Measurements from ENCODE around the gene CLN6. TPM values are rescaled to one million over a fixed set of nuclear protein-coding genes. Genes with fewer than 3 reads are reported as not detected.

CLN6 gene
- total and polyA plus RNA-seq, 12 donors: 9.2 to 36.6 (median 25.8) TPM

DNA sequence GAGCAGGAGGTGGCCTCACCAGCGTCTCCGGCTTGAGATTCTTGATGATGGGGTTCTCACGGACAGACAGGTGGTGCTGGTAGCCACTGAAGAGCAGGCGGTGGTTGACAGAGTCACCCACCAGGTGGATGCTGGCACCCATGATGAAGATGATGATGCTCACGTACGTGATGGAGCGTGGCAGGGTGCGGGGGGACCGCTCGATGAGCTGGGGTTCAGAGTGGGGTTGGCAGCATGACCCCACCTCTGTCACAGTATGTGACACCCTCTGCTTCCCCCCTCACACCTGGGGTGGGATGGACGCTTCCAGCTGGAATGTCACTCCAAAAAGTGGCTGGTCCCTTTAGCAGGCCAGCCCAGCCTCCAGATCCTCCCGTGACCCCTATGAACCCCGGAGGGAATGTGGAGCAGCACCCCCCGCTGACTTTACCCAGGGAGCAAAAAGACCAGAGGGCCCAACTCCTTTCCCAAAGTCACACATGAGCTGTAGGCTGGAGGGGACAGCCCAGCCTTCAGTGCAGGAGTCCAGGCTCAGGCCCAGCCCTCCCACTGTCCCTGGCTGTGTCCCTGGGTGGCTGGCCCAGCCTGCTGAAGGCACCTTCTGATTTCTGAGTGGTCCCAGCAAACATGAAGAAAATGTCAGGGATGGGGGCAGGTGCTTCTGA, 17.7 kb downstream of the CLN6 start:
- intact Hi-C loops (cut with DNase I): no loop called here
- peak in 4 of 7 donors; percentile 11 to 48 (median 18) for DNase-seq
- no peaks in the 10 kb centered on the region for H3K36me3 ChIP-seq (replicated peaks in 1 of 2)
- no peak overlapping the region for H3K27ac ChIP-seq
- whole genome bisulfite sequencing, 4 donors: 92 to 100% (median 94%) methylated on average over 3 to 14 of the region's 14 CpGs
- H3K27me3 ChIP-seq: no peaks in the 10 kb centered on the region
- H3K9me3 ChIP-seq (replicated peaks in 1 of 3): no peaks in the 10 kb centered on the region
- no peaks in the 10 kb centered on the region for H3K4me1 ChIP-seq (replicated peaks in 1 of 2)
- no peak overlapping the region for H3K4me3 ChIP-seq
- TF ChIP-seq POLR2A (IDR thresholded peaks at IDR 0.05): no peak

DNA sequence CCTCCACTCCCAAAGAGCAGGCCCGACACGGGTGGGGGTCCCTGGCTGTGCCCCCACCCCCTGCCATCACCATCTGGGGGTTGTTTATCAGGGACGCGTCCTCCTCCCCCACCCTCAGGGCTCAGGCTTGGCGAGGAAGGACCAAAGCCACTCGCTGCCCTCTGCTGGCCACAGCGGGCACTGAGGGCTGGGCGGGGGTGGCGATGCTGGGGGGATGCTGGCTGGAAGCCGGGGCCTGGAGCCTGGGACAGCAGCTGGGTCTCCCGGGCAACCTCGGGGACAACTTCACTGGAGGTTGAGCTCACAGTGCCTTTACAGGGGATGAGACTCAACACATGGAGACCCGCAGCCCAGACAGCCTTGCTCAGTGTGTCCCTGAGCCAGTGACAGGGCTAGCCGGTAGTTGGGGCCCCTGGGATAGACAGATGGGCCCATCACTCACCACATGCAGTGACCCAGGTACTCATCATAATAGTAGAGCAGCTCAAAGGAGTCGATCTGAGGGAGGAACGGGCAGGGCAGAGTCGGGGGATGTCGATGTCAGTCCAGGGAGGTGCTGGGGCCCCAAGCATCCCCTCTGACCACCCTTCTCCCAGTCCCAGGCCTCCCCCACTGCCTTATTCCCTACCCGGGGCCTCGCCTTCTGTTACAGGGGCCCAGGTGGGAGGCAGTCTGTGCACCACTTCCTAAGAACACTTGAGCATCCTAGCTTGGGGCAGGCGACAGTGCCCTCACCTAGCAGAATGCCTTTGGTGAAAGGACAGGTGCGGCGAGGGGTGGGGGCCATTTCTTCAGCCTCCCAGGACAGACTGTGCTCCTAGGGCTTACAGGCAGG, 18.5 kb downstream of the CLN6 start:
- no peaks in the 10 kb centered on the region for H3K36me3 ChIP-seq (replicated peaks in 1 of 2)
- no peak overlapping the region for H3K27ac ChIP-seq
- intact Hi-C loops (cut with DNase I): no loop called here
- no peaks in the 10 kb centered on the region for H3K9me3 ChIP-seq (replicated peaks in 1 of 3)
- DNase-seq: peak; percentile 58 to 79 (median 69)
- 36 to 73% (median 40%) methylated on average over 3 to 23 of the region's 23 CpGs for WGBS, 4 donors
- no peaks in the 10 kb centered on the region for H3K27me3 ChIP-seq
- TF ChIP-seq, protein P1, sequence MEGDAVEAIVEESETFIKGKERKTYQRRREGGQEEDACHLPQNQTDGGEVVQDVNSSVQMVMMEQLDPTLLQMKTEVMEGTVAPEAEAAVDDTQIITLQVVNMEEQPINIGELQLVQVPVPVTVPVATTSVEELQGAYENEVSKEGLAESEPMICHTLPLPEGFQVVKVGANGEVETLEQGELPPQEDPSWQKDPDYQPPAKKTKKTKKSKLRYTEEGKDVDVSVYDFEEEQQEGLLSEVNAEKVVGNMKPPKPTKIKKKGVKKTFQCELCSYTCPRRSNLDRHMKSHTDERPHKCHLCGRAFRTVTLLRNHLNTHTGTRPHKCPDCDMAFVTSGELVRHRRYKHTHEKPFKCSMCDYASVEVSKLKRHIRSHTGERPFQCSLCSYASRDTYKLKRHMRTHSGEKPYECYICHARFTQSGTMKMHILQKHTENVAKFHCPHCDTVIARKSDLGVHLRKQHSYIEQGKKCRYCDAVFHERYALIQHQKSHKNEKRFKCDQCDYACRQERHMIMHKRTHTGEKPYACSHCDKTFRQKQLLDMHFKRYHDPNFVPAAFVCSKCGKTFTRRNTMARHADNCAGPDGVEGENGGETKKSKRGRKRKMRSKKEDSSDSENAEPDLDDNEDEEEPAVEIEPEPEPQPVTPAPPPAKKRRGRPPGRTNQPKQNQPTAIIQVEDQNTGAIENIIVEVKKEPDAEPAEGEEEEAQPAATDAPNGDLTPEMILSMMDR (IDR thresholded peaks at IDR 0.05): peak; percentile 73 to 86 (median 83)
- no peak for TF ChIP-seq POLR2A (IDR thresholded peaks at IDR 0.05)
- H3K4me3 ChIP-seq: peak overlapping the region in 1 of 4 donors; percentile 31
- H3K4me1 ChIP-seq (replicated peaks in 1 of 2): no peaks in the 10 kb centered on the region

DNA sequence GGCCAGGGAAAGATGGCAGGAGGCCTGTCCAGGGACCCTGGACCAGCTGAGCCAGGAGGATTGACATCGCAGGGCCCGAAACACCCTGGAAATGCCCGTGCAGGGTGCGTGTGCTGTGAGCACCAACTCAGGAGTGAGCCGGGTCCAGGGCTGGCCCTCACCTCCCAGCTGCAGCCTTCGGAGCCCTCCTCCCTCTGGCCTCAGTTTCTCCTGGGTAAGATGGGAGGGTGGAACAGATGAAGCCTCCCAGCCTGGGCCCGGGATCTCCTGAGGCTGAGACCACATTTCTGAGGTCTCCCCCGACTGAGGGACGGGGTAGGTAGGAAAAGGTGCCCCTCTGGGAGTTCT, 19.1 kb downstream of the CLN6 start:
- intact Hi-C loops (cut with DNase I): no loop called here
- peaks cover 3 to 5% of the 10 kb centered on the region in 2 donors for H3K4me1 ChIP-seq (replicated peaks in 1 of 2)
- 68 to 88% (median 80%) methylated on average over 7 to 9 of the region's 9 CpGs for WGBS, 4 donors
- no peak for TF ChIP-seq POLR2A (IDR thresholded peaks at IDR 0.05)
- TF ChIP-seq, protein P1 (IDR thresholded peaks at IDR 0.05): no peak
- no peaks in the 10 kb centered on the region for H3K9me3 ChIP-seq (replicated peaks in 1 of 3)
- no peak overlapping the region for H3K27ac ChIP-seq
- DNase-seq: peak in 2 of 7 donors; percentile 10 to 41
- no peaks in the 10 kb centered on the region for H3K36me3 ChIP-seq (replicated peaks in 1 of 2)
- H3K4me3 ChIP-seq: peak overlapping the region in 1 of 4 donors; percentile 31
- no peaks in the 10 kb centered on the region for H3K27me3 ChIP-seq

DNA sequence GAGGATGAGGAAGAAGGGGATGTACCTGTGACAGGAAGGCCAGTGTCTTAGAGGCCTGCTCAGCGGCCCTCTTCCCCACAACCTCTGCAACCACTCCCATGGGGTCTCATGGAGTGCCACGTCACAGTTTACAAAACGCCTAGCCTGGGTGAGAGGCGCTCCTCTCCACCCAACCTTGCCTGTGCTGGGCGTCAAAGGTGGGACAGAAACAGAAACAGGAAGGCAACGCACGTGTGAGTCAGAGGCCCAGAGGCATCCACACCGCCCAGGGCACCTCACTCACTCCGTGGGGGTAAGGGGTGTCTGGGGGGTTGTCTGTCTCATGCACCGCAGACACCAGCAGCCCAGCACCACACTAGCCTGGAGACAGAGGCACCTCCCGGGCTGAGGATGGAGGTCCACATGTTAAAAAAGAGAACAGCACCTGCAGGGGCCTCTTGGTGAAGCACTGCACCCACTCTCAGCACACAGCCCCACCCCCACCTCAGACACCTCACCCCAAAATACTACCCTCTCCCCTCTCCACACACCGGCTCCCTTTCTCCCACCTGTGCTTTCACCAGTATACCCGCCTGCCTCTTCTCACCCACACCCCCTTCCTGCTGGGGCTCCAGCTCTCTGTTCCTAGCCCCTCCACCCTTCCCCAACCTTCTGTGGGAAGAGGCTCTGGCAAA, 19.7 kb downstream of the CLN6 start:
- Histone ChIP-seq H3K4me1 (replicated peaks in 1 of 2) (peaks cover 8 to 10% of the 10 kb centered on the region in 2 donors), H3K36me3 (replicated peaks in 1 of 2) (no peaks in the 10 kb centered on the region), H3K9me3 (replicated peaks in 1 of 3) (no peaks in the 10 kb centered on the region), H3K27ac (no peak overlapping the region), H3K27me3 (no peaks in the 10 kb centered on the region), H3K4me3 (no peak overlapping the region)
- TF ChIP-seq, protein P1 (IDR thresholded peaks at IDR 0.05): no peak
- TF ChIP-seq POLR2A (IDR thresholded peaks at IDR 0.05): no peak
- WGBS, 4 donors: 72 to 85% (median 81%) methylated on average over 12 to 13 of the region's 13 CpGs
- DNase-seq: peak in 3 of 7 donors; percentile 6 to 46 (median 15)
- intact Hi-C loops (cut with DNase I): loop anchor here (5.0 kb wide), 1 partner anchor 348 kb away; no protein-coding TSS in a partner anchor

Measured in adrenal gland (tissue), 12 donors.